Osteoblast (primary cell): ENCODE measurements around the gene ITPR3. TPM values are rescaled to one million over a fixed set of nuclear protein-coding genes. Genes with fewer than 3 reads are reported as not detected.

Experiments
- DNase-seq: peaks from one replicate; pipeline ENCODE4 v3.0.0; 2011; ENCODE audit warnings: low spot score, mixed read lengths; ENCODE audit not compliant: insufficient read length; ENCODE audit errors: missing footprints
- H2AFZ ChIP-seq: 2 replicates; pipeline ENCODE4 v1.6.0; 2011; ENCODE audit warnings: mild to moderate bottlenecking, low read length
- H3K27ac ChIP-seq: 2 replicates; pipeline ENCODE4 v1.5.1; 2011; ENCODE audit warnings: mild to moderate bottlenecking, low read depth, low read length, moderate library complexity
- H3K27me3 ChIP-seq: 2 replicates; pipeline ENCODE4 v1.6.0; 2012; ENCODE audit warnings: mild to moderate bottlenecking, control low read depth, inconsistent platforms, low read length, moderate library complexity; ENCODE audit not compliant: insufficient read depth
- H3K36me3 ChIP-seq: 2 replicates; pipeline ENCODE4 v1.5.1; 2011; ENCODE audit warnings: mild to moderate bottlenecking, low read length, control low read depth, moderate library complexity; ENCODE audit not compliant: insufficient read depth
- H3K4me1 ChIP-seq: 2 replicates; pipeline ENCODE4 v1.5.1; 2011; ENCODE audit warnings: mild to moderate bottlenecking, low read length, control low read depth, moderate library complexity; ENCODE audit not compliant: insufficient read depth
- H3K4me2 ChIP-seq: 2 replicates; pipeline ENCODE4 v1.6.0; 2011; ENCODE audit warnings: mild to moderate bottlenecking, low read length; ENCODE audit not compliant: insufficient read depth
- H3K4me3 ChIP-seq: fragments of 200-600 bp; sonication (generic); 3 replicates; pipeline ENCODE4 v1.5.1; 2012; ENCODE audit warnings: mild to moderate bottlenecking, low read length, inconsistent platforms; ENCODE audit not compliant: insufficient read depth
- H3K79me2 ChIP-seq: 2 replicates; pipeline ENCODE4 v1.6.0; 2012; ENCODE audit warnings: mild to moderate bottlenecking, low read length, control low read depth, inconsistent platforms; ENCODE audit not compliant: insufficient read depth
- H3K9me3 ChIP-seq: 2 replicates; pipeline ENCODE4 v1.5.1; 2011; ENCODE audit warnings: low read depth, low read length, control low read depth
- H4K20me1 ChIP-seq: 2 replicates; pipeline ENCODE4 v1.6.0; 2012; ENCODE audit warnings: mild to moderate bottlenecking, low read length, control low read depth; ENCODE audit not compliant: insufficient read depth
- CTCF ChIP-seq: IDR thresholded peaks from 2 replicates; pipeline ENCODE4 v1.5.1; 2011; ENCODE audit warnings: mild to moderate bottlenecking, low read depth, low read length, moderate library complexity; ENCODE audit errors: extremely low read depth
- total RNA-seq: library from RNA; depleted of rRNA; stranded (reverse); fragments of >200 nt; gene quantifications from 2 replicates; pipeline ENCODE4 v1.2.3, GENCODE V29; 2012

The ITPR3 gene
- total RNA-seq, 1 donor: 46.7 TPM

- H3K4me2 ChIP-seq: no peak overlapping the region
- H3K36me3 ChIP-seq: no peaks in the 10 kb centered on the region
- H3K9me3 ChIP-seq: no peaks in the 10 kb centered on the region
- H2AFZ ChIP-seq: no peak overlapping the region
- no peaks in the 10 kb centered on the region for H3K79me2 ChIP-seq
- H4K20me1 ChIP-seq: no peaks in the 10 kb centered on the region
- no peak for DNase-seq
- H3K27ac ChIP-seq: no peak overlapping the region
- no peak overlapping the region for H3K4me3 ChIP-seq
- peaks cover 5% of the 10 kb centered on the region for H3K27me3 ChIP-seq
- TF ChIP-seq CTCF: no peak
- no peaks in the 10 kb centered on the region for H3K4me1 ChIP-seq
Observed at GRCh38 chr6:33730611-33731010, 109.5 kb downstream of the ITPR3 start.

- Histone ChIP-seq H3K4me1 (no peaks in the 10 kb centered on the region), H3K9me3 (no peaks in the 10 kb centered on the region), H3K36me3 (no peaks in the 10 kb centered on the region), H3K27me3 (peaks cover 4% of the 10 kb centered on the region), H3K27ac (no peak overlapping the region), H3K4me3 (no peak overlapping the region), H4K20me1 (no peaks in the 10 kb centered on the region), H3K4me2 (no peak overlapping the region), H2AFZ (no peak overlapping the region), H3K79me2 (no peaks in the 10 kb centered on the region)
- TF ChIP-seq CTCF: no peak
- DNase-seq: no peak
Observed at GRCh38 chr6:33731035-33731434, 109.9 kb downstream of the ITPR3 start.

- H3K36me3 ChIP-seq: no peaks in the 10 kb centered on the region
- no peak overlapping the region for H3K27ac ChIP-seq
- no peak overlapping the region for H2AFZ ChIP-seq
- no peaks in the 10 kb centered on the region for H3K27me3 ChIP-seq
- no peak overlapping the region for H3K4me3 ChIP-seq
- no peaks in the 10 kb centered on the region for H3K79me2 ChIP-seq
- DNase-seq: no peak
- TF ChIP-seq CTCF: no peak
- no peaks in the 10 kb centered on the region for H3K9me3 ChIP-seq
- no peaks in the 10 kb centered on the region for H4K20me1 ChIP-seq
- H3K4me2 ChIP-seq: no peak overlapping the region
- H3K4me1 ChIP-seq: no peaks in the 10 kb centered on the region
Observed at GRCh38 chr6:33731751-33732282, 110.7 kb downstream of the ITPR3 start.

GRCh38 chr6:33732385-33732784 is 111.3 kb downstream of the ITPR3 start:
- no peaks in the 10 kb centered on the region for H3K79me2 ChIP-seq
- H3K27ac ChIP-seq: no peak overlapping the region
- H3K4me2 ChIP-seq: no peak overlapping the region
- H2AFZ ChIP-seq: no peak overlapping the region
- no peaks in the 10 kb centered on the region for H3K9me3 ChIP-seq
- H4K20me1 ChIP-seq: no peaks in the 10 kb centered on the region
- no peaks in the 10 kb centered on the region for H3K4me1 ChIP-seq
- no peaks in the 10 kb centered on the region for H3K36me3 ChIP-seq
- H3K4me3 ChIP-seq: no peak overlapping the region
- no peak for DNase-seq
- TF ChIP-seq CTCF: no peak
- H3K27me3 ChIP-seq: no peaks in the 10 kb centered on the region
